ENCODE measurements around the gene LRMDA.

- TF ChIP-seq, protein P1, sequence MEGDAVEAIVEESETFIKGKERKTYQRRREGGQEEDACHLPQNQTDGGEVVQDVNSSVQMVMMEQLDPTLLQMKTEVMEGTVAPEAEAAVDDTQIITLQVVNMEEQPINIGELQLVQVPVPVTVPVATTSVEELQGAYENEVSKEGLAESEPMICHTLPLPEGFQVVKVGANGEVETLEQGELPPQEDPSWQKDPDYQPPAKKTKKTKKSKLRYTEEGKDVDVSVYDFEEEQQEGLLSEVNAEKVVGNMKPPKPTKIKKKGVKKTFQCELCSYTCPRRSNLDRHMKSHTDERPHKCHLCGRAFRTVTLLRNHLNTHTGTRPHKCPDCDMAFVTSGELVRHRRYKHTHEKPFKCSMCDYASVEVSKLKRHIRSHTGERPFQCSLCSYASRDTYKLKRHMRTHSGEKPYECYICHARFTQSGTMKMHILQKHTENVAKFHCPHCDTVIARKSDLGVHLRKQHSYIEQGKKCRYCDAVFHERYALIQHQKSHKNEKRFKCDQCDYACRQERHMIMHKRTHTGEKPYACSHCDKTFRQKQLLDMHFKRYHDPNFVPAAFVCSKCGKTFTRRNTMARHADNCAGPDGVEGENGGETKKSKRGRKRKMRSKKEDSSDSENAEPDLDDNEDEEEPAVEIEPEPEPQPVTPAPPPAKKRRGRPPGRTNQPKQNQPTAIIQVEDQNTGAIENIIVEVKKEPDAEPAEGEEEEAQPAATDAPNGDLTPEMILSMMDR (IDR thresholded peaks at IDR 0.05) = no peak
- TF ChIP-seq POLR2A (IDR thresholded peaks at IDR 0.05) = no peak
These were observed 817.3 kb downstream of the LRMDA start for GRCh38 chr10:76248649-76249200.

Measured in adrenal gland (tissue), 5 donors.